H9 (cell line): ENCODE measurements around the gene STPG3. TPM values are rescaled to one million over a fixed set of nuclear protein-coding genes. Genes with fewer than 3 reads are reported as not detected.

Experiments
- DNase-seq: peaks from one replicate; pipeline ENCODE4 v3.0.0-alpha.2; 2017
- H2AFZ ChIP-seq: one replicate; pipeline ENCODE4 v1.6.1; 2013; ENCODE audit warnings: mild to moderate bottlenecking, low read length, control low read depth, moderate library complexity
- H2AK5ac ChIP-seq: 2 replicates; pipeline ENCODE4 v1.6.1; 2013; ENCODE audit warnings: low read length, control low read depth, mixed read lengths; ENCODE audit not compliant: insufficient read length
- H2BK120ac ChIP-seq: one replicate; pipeline ENCODE4 v1.6.1; 2013; ENCODE audit warnings: low read depth, mild to moderate bottlenecking, low read length, control low read depth, inconsistent platforms; ENCODE audit not compliant: poor library complexity, severe bottlenecking
- H2BK12ac ChIP-seq: 2 replicates; pipeline ENCODE4 v1.6.1; 2013; ENCODE audit warnings: low read length, control low read depth, mixed read lengths, low read depth; ENCODE audit not compliant: insufficient read length
- H2BK15ac ChIP-seq: 2 replicates; pipeline ENCODE4 v1.6.1; 2013; ENCODE audit warnings: low read depth, low read length, control low read depth
- H2BK20ac ChIP-seq: one replicate; pipeline ENCODE4 v1.6.1; 2013; ENCODE audit warnings: low read depth, mild to moderate bottlenecking, low read length, control low read depth, inconsistent platforms; ENCODE audit not compliant: poor library complexity, severe bottlenecking
- H2BK5ac ChIP-seq: 2 replicates; pipeline ENCODE4 v1.6.1; 2013; ENCODE audit warnings: low read length, control low read depth, mixed read lengths; ENCODE audit not compliant: insufficient read length
- H3K14ac ChIP-seq: 2 replicates; pipeline ENCODE4 v1.6.1; 2013; ENCODE audit warnings: low read length, control low read depth; ENCODE audit not compliant: insufficient read depth
- H3K18ac ChIP-seq: 2 replicates; pipeline ENCODE4 v1.6.1; 2013; ENCODE audit warnings: low read depth, mild to moderate bottlenecking, mixed read lengths, low read length, control low read depth; ENCODE audit not compliant: insufficient read length
- H3K23ac ChIP-seq: 2 replicates; pipeline ENCODE4 v1.6.1; 2013; ENCODE audit warnings: low read length, control low read depth, mixed read lengths, low read depth; ENCODE audit not compliant: insufficient read length
- H3K23me2 ChIP-seq: 2 replicates; pipeline ENCODE4 v1.6.1; 2013; ENCODE audit warnings: low read depth, mild to moderate bottlenecking, mixed read lengths, low read length, control low read depth; ENCODE audit not compliant: insufficient read length, poor library complexity, severe bottlenecking
- H3K27ac ChIP-seq: 2 replicates; pipeline ENCODE4 v1.5.1; 2013; ENCODE audit warnings: low read length, control low read depth, mixed read lengths, low read depth; ENCODE audit not compliant: insufficient read length
- H3K27me3 ChIP-seq: 2 replicates; pipeline ENCODE4 v1.6.1; 2013; ENCODE audit warnings: low read length, control low read depth, inconsistent platforms; ENCODE audit not compliant: insufficient read depth
- H3K4ac ChIP-seq: 2 replicates; pipeline ENCODE4 v1.6.1; 2013; ENCODE audit warnings: low read depth, mild to moderate bottlenecking, control low read depth, inconsistent platforms, low read length, moderate library complexity
- H3K4me1 ChIP-seq: 2 replicates; pipeline ENCODE4 v1.6.1; 2013; ENCODE audit warnings: low read length, control low read depth, inconsistent platforms; ENCODE audit not compliant: insufficient read depth
- H3K4me2 ChIP-seq: 2 replicates; pipeline ENCODE4 v1.6.1; 2013; ENCODE audit warnings: low read length, control low read depth, mixed read lengths; ENCODE audit not compliant: insufficient read length, insufficient read depth
- H3K56ac ChIP-seq: 2 replicates; pipeline ENCODE4 v1.6.1; 2013; ENCODE audit warnings: low read depth, mild to moderate bottlenecking, mixed read lengths, low read length, control low read depth; ENCODE audit not compliant: insufficient read length
- H3K79me1 ChIP-seq: 2 replicates; pipeline ENCODE4 v1.6.1; 2013; ENCODE audit warnings: low read depth, mild to moderate bottlenecking, moderate library complexity, low read length, control low read depth, inconsistent platforms; ENCODE audit not compliant: insufficient read depth, poor library complexity, severe bottlenecking
- H3K79me2 ChIP-seq: 2 replicates; pipeline ENCODE4 v1.6.1; 2013; ENCODE audit warnings: low read length, control low read depth, inconsistent platforms; ENCODE audit not compliant: insufficient read depth
- H3K9ac ChIP-seq: 2 replicates; pipeline ENCODE4 v1.6.1; 2013; ENCODE audit warnings: low read length, control low read depth, mixed read lengths; ENCODE audit not compliant: insufficient read length; ENCODE audit errors: extremely low read depth
- H3K9me3 ChIP-seq: one replicate; pipeline ENCODE4 v1.6.1; 2013; ENCODE audit warnings: low read depth, low read length, inconsistent platforms; ENCODE audit not compliant: control insufficient read depth
- H3T11ph ChIP-seq: one replicate; pipeline ENCODE4 v1.6.1; 2013; ENCODE audit warnings: mild to moderate bottlenecking, low read length, control low read depth, inconsistent platforms
- H4K20me1 ChIP-seq: one replicate; pipeline ENCODE4 v1.6.1; 2013; ENCODE audit not compliant: control insufficient read depth, insufficient read length, insufficient read depth
- H4K5ac ChIP-seq: 2 replicates; pipeline ENCODE4 v1.6.1; 2013; ENCODE audit warnings: low read depth, mild to moderate bottlenecking, mixed read lengths, low read length, control low read depth; ENCODE audit not compliant: insufficient read length
- H4K8ac ChIP-seq: replicated peaks from 2 replicates; pipeline ENCODE4 v1.6.1; 2013; ENCODE audit warnings: low read length, control low read depth, mixed read lengths, low read depth; ENCODE audit not compliant: insufficient read length
- H4K91ac ChIP-seq: 2 replicates; pipeline ENCODE4 v1.6.1; 2013; ENCODE audit warnings: low read depth, mild to moderate bottlenecking, moderate library complexity, mixed read lengths, low read length, control low read depth; ENCODE audit not compliant: insufficient read length
- H3K27ac Mint-ChIP-seq, 3 experiments: 2 replicates in 2 of 3; 3 replicates in 1 of 3; pipeline ENCODE4 v1.8.0; 2020 to 2021; ENCODE audit warnings: mixed read lengths in 3 of 3, mild to moderate bottlenecking in 1 of 3, moderate library complexity in 1 of 3
- H3K27me3 Mint-ChIP-seq: 2 replicates; pipeline ENCODE4 v1.8.0; 2021; ENCODE audit warnings: low read depth, mild to moderate bottlenecking, moderate library complexity, mixed read lengths
- H3K36me3 Mint-ChIP-seq, 3 experiments: 2 replicates in 2 of 3; 3 replicates in 1 of 3; pipeline ENCODE4 v1.8.0; 2020 to 2021; ENCODE audit warnings: low read depth in 3 of 3, mixed read lengths in 3 of 3; ENCODE audit not compliant: insufficient read depth in 1 of 3
- H3K4me1 Mint-ChIP-seq, 2 experiments: 2 replicates each; pipeline ENCODE4 v1.8.0; 2020; ENCODE audit warnings: mixed read lengths in 2 of 2
- H3K4me3 Mint-ChIP-seq, 2 experiments: 2 replicates in 1 of 2; 3 replicates in 1 of 2; pipeline ENCODE4 v1.8.0; 2020 to 2021; ENCODE audit warnings: mild to moderate bottlenecking in 2 of 2, mixed read lengths in 2 of 2, moderate library complexity in 1 of 2
- H3K9me3 Mint-ChIP-seq, 2 experiments: 2 replicates in 1 of 2; 3 replicates in 1 of 2; pipeline ENCODE4 v1.8.0; 2020; ENCODE audit warnings: mild to moderate bottlenecking in 2 of 2, mixed read lengths in 2 of 2, moderate library complexity in 1 of 2
- CTCF ChIP-seq: fragments of 200-600 bp; sonication (generic); conservative IDR thresholded peaks from 3 replicates; pipeline ENCODE4 v1.8.0; 2021; ENCODE audit warnings: antibody characterized with exemption, mild to moderate bottlenecking
- WGBS: extraction: QIAGEN DNeasy Blood & Tissue Kit; methylation state at CpG from one replicate; pipeline ENCODE4 v1.1.7; 2013; ENCODE audit warnings: missing lambda C conversion rate, low lambda C conversion rate, mixed read lengths; ENCODE audit not compliant: insufficient read length; ENCODE audit errors: extremely low coverage; 5-methylcytosine and 5-hydroxymethylcytosine counted together
- total RNA-seq: library from RNA; stranded (reverse); gene quantifications from 2 replicates; pipeline ENCODE4 v1.2.1, GENCODE V29; 2021

STPG3 gene
- total RNA-seq, 1 experiment from 2014 or later: not detected

GRCh38 chr9:137275588-137276472 is 24.7 kb downstream of the STPG3 start:
- no peaks in the 10 kb centered on the region for H3K27me3 ChIP-seq
- no peak overlapping the region for H2AFZ ChIP-seq
- H3K4ac ChIP-seq: no peak overlapping the region
- H3K4me2 ChIP-seq: no peak overlapping the region
- no peak overlapping the region for H2AK5ac ChIP-seq
- H3K27me3 Mint-ChIP-seq: no peaks in the 10 kb centered on the region
- H2BK20ac ChIP-seq: no peak overlapping the region
- H2BK15ac ChIP-seq: no peak overlapping the region
- peaks cover 2 to 10% (median 9%) of the 10 kb centered on the region in 3 experiments; a peak in 6 of 7 replicates for H3K36me3 Mint-ChIP-seq
- no peak overlapping the region for H3K27ac ChIP-seq
- no peaks in the 10 kb centered on the region for H3K4me1 ChIP-seq
- H4K20me1 ChIP-seq: no peaks in the 10 kb centered on the region
- no peak overlapping the region for H3K9ac ChIP-seq
- no peak overlapping the region for H3T11ph ChIP-seq
- no peak overlapping the region for H2BK12ac ChIP-seq
- no peak overlapping the region for H3K56ac ChIP-seq
- no peak overlapping the region for H2BK5ac ChIP-seq
- no peak overlapping the region for H4K5ac ChIP-seq
- no peaks in the 10 kb centered on the region for H3K9me3 Mint-ChIP-seq
- H2BK120ac ChIP-seq: no peak overlapping the region
- H4K8ac ChIP-seq: no peak overlapping the region
- no peak overlapping the region for H3K23ac ChIP-seq
- H3K4me1 Mint-ChIP-seq: peaks cover 20 to 29% of the 10 kb centered on the region in 2 experiments
- H3K79me1 ChIP-seq: no peaks in the 10 kb centered on the region
- no peaks in the 10 kb centered on the region for H3K9me3 ChIP-seq
- H3K79me2 ChIP-seq: no peaks in the 10 kb centered on the region
- no peak overlapping the region for H3K14ac ChIP-seq
- no peak overlapping the region for H3K18ac ChIP-seq
- no CpG with 5 or more reads among the region's 24 CpGs for WGBS
- no peak overlapping the region for H4K91ac ChIP-seq
- DNase-seq: peak; percentile 41
- H3K23me2 ChIP-seq: peaks cover 6% of the 10 kb centered on the region
- peak overlapping the region in 1 of 2 experiments; percentile 8; a peak in 2 of 5 replicates for H3K4me3 Mint-ChIP-seq
- no peak for TF ChIP-seq CTCF
- H3K27ac Mint-ChIP-seq: peak overlapping the region; percentile 79 to 96 (median 95); a peak in 6 of 7 replicates
